C4-2B (cell line): ENCODE results near the gene RNU1-3.
"Not testable (repeated sequence)": the region's sequence is repeated elsewhere in the genome, so short reads cannot be mapped to it uniquely, and the experiment has no call there.

Source experiments
- ZFX ChIP-seq: fragments of 450-650 bp; IDR thresholded peaks from 2 replicates; pipeline ENCODE4 v1.6.1; 2017
- TF ChIP-seq, protein P1 (sequence below): fragments of 450-650 bp; conservative IDR thresholded peaks from 2 replicates; pipeline ENCODE4 v1.5.1; 2017; ENCODE audit warnings: mild to moderate bottlenecking

DNA sequence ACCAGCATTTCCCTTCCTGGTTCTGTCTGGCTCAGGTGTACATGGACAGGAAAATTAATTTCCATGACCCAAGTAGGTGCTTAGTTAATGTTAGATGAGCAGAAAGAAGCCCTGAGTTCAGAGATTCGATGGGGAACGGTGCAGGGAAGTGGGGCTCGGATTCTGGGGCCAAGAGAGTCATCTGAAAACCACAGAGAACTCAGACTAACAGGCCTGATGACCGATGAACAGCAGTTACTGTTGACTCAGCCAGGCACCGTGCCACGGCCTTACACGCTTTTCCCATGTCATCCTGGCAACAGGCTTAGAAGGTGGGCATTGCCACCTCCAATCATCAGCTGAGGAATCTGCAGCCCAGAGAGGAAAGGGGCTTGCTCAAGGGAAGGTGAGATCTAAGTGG, 43.4 kb downstream of the RNU1-3 start:
- not testable (repeated sequence) for TF ChIP-seq ZFX
- TF ChIP-seq, protein P1, sequence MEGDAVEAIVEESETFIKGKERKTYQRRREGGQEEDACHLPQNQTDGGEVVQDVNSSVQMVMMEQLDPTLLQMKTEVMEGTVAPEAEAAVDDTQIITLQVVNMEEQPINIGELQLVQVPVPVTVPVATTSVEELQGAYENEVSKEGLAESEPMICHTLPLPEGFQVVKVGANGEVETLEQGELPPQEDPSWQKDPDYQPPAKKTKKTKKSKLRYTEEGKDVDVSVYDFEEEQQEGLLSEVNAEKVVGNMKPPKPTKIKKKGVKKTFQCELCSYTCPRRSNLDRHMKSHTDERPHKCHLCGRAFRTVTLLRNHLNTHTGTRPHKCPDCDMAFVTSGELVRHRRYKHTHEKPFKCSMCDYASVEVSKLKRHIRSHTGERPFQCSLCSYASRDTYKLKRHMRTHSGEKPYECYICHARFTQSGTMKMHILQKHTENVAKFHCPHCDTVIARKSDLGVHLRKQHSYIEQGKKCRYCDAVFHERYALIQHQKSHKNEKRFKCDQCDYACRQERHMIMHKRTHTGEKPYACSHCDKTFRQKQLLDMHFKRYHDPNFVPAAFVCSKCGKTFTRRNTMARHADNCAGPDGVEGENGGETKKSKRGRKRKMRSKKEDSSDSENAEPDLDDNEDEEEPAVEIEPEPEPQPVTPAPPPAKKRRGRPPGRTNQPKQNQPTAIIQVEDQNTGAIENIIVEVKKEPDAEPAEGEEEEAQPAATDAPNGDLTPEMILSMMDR: not testable (repeated sequence)
